T follicular helper cell (primary cell): ENCODE data around the gene ARSA.
"Not testable (repeated sequence)": the region's sequence is repeated elsewhere in the genome, so short reads cannot be mapped to it uniquely, and the experiment has no call there.

Source experiments
- DNase-seq: peaks from one replicate; pipeline ENCODE4 v3.0.0-alpha.2; 2020; ENCODE audit warnings: low read depth

The ARSA gene

DNA sequence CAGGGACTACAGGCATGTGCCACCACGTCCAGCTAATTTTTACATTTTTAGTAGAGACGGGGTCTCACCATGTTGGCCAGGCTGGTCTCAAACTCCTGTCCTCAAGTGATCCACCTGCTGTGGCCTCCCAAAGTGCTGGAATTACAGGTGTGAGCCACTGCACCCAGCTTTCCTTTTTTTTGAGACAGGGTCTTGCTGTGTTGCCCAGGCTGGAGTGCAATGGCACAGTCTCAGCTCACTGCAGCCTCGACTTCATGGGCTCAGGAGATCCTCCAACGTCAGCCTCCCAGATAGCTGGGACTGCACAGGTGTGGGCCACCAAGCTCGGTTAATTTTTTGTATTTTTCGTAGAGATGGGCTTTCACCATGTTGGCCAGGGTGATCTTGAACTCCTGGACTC lies 26.7 kb upstream of the ARSA start:
- DNase-seq: not testable (repeated sequence)

DNA sequence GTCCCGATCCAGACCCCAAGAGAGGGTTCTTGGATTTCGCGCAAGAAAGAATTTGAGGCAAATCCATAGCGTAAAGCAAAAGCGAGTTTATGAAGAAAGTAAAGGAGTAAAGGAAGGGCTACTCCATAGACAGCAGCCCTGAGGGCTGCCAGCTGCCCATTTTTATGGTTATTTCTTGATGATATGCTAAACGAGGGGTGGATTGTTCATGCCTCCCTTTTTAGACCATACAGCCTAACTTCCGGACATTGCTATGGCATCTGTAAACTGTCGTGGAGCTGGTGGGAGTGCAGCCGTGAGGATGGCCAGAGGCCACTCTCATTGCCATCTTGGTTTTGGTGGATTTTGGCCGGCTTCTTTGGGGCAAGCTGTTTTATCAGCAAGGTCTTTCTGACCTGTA lies 25.3 kb upstream of the ARSA start:
- no peak for DNase-seq

- DNase-seq: not testable (repeated sequence)
Measured at GRCh38 chr22:50643821-50644101, 15.8 kb upstream of the ARSA start.

DNA sequence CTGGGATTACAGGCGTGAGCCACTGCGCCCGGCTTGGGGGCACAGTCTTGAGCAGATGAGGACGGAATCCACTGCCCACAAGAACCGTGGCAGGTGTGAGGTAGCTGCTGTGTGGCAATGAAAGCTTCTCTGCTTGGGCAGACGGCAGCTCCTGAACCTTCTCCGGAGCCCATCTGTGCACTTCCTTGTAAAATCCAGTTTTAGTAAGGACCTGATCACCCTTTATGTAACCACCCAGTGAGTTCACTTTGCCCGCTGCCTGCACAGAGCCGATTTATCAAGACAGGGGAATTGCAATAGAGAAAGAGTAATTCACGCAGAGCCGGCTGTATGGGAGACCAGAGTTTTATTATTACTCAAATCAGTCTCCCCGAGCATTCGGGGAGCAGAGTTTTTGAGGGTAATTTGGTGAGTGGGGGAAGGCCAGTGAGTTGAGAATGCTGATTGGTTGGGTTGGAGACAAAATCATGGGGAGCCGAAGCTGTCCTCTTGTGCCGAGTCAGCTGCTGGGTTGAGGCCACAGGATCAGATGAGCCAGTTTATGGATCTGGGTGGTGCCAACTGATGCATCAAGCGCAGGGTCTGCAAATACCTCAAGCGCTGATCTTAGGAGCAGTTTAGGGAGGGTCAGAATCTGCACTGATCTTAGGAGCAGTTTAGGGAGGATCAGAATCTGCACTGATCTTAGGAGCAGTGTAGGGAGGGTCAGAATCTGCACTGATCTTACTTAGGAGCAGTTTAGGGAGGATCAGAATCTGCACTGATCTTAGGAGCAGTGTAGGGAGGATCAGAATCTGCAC lies 15.3 kb upstream of the ARSA start:
- not testable (repeated sequence) for DNase-seq

GRCh38 chr22:50641696-50642607 lies 14.0 kb upstream of the ARSA start:
- no peak for DNase-seq

DNA sequence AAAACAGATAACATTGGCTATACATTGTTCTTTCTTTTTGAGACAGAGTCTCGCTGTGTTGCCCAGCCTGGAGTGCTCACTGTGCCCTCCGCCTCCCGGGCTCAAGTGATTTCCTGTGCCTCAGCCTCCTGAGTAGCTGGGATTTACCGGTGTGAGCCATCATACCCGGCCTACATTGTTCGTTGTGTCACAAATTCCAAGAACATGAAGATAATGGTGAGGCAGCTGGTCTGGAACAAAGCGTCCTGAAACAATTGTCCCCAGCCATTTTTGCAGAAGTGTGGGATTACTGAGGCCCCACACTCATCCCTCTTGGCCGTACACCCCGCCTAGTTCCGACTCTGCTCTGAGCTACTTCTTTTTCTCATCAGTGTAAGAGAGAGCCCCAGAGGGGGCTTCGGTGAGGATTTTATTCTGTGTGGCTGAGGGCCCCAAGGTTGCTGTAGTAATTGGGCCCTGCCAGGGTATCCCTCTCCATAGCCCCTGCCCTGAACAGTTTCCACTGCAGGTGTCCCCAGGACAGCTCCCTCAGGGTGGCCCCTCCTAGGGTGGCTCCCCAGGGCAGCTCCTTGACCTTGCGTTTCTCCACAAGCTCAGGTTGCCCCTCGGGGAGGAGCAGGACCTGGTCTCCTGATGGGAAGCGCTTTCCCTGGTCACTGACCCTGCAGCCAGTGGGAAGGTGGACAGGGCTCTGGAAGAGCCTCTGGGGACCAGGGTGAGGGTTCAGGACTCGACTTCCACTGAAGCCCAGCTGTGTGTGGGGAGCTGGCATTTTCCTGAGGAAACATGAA lies 13.1 kb upstream of the ARSA start:
- no peak for DNase-seq

- not testable (repeated sequence) for DNase-seq
Measured at GRCh38 chr22:50640296-50640695, 12.3 kb upstream of the ARSA start.

DNA sequence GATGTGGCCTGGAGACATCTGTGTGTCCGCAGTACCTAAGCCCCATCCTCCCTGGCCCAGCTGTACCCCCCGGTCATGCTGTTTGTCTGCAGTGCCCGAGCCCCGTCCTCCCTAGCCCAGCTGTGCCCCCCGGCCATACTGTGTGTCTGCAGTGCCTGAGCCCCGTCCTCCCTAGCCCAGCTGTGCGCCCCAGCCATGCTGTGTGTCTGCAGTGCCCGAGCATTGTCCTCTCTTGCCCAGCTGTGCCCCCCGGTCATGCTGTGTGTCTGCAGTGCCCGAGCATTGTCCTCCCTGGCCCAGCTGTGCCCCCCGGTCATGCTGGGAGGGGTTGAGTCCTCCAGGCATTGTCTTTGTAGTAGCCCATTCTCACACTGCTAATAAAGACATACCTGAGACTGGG lies 7.6 kb upstream of the ARSA start:
- no peak for DNase-seq

DNA sequence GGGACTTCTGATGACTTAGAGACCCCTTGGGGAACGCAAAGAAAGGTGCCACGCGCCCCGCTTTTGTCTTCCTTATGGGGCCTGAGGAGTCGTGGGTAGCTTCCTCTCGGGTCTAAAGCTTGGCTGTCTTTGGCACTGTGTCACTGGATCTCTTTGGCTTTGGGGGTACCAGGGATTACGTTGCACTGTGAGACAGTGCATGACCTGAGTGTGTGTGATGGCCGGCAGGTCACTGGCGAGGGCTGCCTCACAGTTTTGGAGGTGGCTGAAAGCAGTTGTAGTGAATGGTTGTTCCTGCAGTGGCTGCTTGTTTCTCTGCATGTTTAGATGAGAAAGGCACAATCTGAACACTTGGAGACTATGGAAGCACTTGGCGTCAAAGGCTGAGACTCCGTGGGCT lies 5.8 kb upstream of the ARSA start:
- no peak for DNase-seq

- no peak for DNase-seq
Measured at GRCh38 chr22:50633086-50633485, 5.1 kb upstream of the ARSA start.

GRCh38 chr22:50630376-50630775 lies 2.4 kb upstream of the ARSA start:
- DNase-seq: no peak

GRCh38 chr22:50628543-50629134 lies 687 bp upstream of the ARSA start:
- DNase-seq: no peak

- no peak for DNase-seq
Measured at GRCh38 chr22:50626850-50627641, 906 bp downstream of the ARSA start.

DNA sequence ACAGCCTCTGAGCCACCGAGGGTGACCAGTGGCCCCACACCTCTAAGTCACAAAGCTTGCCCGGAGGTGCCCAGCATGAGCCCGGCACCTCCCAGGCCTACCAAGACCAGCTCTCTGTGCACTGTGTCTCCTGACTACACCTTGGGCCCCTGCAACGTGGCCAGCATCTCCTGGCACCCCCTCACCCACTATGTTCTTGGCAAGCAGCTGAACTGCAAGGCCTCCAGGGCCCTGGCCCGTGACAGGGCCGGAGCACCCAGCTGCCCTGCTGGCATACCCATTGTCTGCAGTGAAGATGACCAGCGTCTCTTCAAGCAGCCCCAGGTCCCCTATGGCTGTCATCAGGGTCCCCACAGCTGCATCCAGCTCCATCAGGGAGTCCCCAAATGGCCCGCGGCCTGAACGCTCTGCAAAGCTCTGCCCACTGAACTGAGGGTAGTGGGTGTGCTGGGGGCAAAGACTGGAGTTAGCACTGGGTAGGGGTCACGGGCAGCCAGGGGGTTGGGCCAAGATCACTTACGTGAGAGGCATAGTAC lies 1.6 kb downstream of the ARSA start:
- DNase-seq: no peak

- no peak for DNase-seq
Measured at GRCh38 chr22:50625568-50626313, 2.2 kb downstream of the ARSA start.

DNA sequence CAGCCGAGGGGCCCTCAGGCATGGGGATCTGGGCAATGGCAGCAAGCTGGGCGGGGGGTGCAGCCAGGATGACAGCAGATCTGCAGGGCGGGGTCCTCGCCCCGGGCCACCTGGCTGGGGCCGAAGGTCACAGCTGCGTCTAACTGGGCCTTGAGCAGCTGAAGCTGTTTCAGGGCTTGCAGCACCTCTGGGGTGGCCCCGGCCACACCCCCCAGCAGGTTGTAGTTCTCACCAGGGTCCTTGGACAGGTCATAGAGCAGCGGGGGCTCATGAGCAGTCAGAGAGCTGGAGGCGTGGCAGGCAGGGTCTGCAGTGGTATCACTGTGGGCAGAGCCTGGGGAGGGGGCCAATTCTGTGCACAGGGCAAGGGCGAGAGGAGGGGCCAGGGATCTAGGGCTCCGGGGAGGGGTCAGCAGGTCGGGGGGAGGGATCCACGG lies 2.8 kb downstream of the ARSA start:
- no peak for DNase-seq

- DNase-seq: no peak
Measured at GRCh38 chr22:50624347-50625130, 3.4 kb downstream of the ARSA start.

GRCh38 chr22:50622723-50623327 lies 5.1 kb downstream of the ARSA start:
- no peak for DNase-seq
